KG1 (cell line): ENCODE results near the gene PRRT1B.

Experiments
- DNase-seq: peaks from one replicate; lab custom pipeline; 2025; lab: John Stamatoyannopoulos, UW

The PRRT1B gene

GRCh38 chr9:131596430-131596743 lies 51.1 kb downstream of the PRRT1B start:
- no peak for DNase-seq

- no peak for DNase-seq
These were observed 51.9 kb downstream of the PRRT1B start for GRCh38 chr9:131597246-131597645.

- no peak for DNase-seq
These were observed 52.8 kb downstream of the PRRT1B start for GRCh38 chr9:131598121-131598520.

DNA sequence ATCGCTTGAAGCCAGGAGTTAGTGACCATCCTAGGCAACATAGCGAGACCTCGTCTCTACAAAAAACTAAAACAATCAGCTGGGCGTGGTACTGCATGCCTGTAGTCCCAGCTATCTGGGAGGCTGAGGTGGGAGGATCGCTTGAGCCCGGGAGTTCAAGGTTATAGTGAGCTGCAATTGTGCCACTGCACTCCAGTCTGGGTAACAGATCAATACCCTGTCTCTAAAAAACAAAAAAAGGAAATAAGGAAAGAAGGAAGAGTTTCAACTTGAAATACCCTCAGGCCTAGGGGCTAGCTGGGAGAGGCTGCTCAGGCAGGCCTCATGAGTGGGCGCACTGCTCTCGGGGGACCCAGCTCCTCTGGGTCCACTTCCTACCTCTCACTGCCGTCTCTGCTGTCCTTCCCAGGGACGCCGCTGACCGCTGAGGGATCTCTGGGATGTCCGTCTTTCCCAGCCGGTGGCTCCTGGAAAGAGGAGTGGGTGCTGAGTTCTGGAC lies 56.4 kb downstream of the PRRT1B start:
- no peak for DNase-seq

DNA sequence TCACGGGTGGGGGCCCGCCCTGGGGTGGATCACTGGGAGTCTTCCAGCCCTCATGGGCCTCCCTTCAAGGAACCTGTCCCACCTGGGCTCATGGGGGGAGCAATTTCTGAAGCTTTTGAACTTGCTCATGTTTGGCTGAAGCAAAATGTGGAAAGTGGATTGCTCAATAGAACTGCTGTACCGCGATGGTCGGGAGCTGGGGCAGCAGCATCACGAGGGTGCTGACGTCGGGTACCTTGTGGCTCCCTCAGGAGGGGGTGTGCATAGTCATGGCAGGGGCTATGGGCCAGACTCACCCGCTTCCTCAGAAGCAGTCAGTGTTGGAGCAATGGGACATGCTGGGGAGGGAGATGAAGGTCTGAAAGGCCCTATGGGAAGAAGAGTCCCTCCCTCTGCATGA lies 57.9 kb downstream of the PRRT1B start:
- DNase-seq = no peak

- DNase-seq = no peak
These were observed 58.6 kb downstream of the PRRT1B start for GRCh38 chr9:131603711-131604439.

DNA sequence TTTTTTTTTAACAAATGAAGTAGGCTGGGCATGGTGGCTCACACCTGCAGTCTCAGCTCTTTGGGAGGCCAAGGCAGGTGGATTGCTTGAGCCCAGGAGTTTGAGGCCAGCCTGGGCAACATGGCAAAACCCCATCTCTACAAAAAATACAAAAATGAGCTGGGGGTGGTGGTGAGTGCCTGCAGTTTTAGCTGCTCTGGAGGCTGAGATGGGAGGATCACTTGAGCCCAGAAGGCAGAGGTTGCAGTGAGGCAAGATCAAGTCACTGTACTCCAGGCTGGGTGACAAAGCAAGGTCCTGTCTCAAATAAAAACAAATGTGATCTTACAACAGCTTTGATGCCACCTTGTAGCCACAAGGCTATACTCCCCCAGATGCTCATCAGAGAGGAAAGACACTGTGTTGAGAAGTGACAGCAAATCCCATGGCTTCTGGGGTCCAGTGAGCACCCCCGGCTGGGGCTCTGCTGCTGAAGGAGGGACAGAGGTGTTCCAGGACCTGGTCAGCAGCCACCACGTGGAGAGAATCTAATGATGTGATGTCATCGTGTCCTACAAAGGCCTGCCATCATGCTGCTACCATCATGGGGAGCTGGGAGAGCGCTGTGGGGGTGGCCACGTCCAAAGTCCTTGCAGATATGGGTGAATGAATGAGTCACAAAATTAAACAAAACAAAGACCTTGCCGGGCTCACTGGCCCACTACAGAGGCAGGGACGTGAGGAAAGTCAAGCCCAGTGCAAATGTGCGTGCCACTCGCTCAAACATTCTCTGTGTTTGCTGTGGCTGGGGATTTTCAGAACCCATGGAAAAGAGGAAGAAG lies 60.7 kb downstream of the PRRT1B start:
- DNase-seq = no peak

- DNase-seq = no peak
These were observed 61.7 kb downstream of the PRRT1B start for GRCh38 chr9:131606896-131607567.

- no peak for DNase-seq
These were observed 62.3 kb downstream of the PRRT1B start for GRCh38 chr9:131607591-131607990.

- DNase-seq = no peak
These were observed 63.2 kb downstream of the PRRT1B start for GRCh38 chr9:131608493-131609037.
